Left lung (tissue), 10 donors: ENCODE measurements around the gene ZNF576. TPM values are rescaled to one million over a fixed set of nuclear protein-coding genes. Genes with fewer than 3 reads are reported as not detected.

ENCODE experiments used
- ATAC-seq: fragments of 200-7000 bp; cut with Tn5 transposase; one replicate; pipeline ENCODE4 v1.9.1; 2020; ENCODE audit warnings: moderate library complexity
- DNase-seq, 4 donors: peaks; one replicate each; pipeline ENCODE4 v3.0.0-alpha.2; 2013 to 2020
- H3K27ac ChIP-seq, 2 donors: fragments of 200-600 bp; sonication (generic) in 1 of 2; one replicate each; pipeline versions ENCODE4 v1.5.0 to v1.8.0; 2020 to 2021
- H3K27me3 ChIP-seq, 2 donors: fragments of 200-600 bp; sonication (generic) in 1 of 2; one replicate each; pipeline versions ENCODE4 v1.5.0 to v1.8.0; 2020 to 2021
- H3K36me3 ChIP-seq, 2 donors: fragments of 200-600 bp; sonication (generic) in 1 of 2; one replicate each; pipeline versions ENCODE4 v1.5.0 to v1.8.0; 2020 to 2021
- H3K4me1 ChIP-seq, 2 donors: fragments of 200-600 bp; one replicate each; pipeline ENCODE4 v1.8.0; 2021
- H3K4me3 ChIP-seq, 2 donors: fragments of 200-600 bp; sonication (generic) in 1 of 2; one replicate each; pipeline versions ENCODE4 v1.5.0 to v1.8.0; 2020 to 2021; ENCODE audit warnings: mild to moderate bottlenecking in 1 of 2
- H3K9me3 ChIP-seq, 2 donors: fragments of 200-600 bp; sonication (generic) in 1 of 2; one replicate each; pipeline versions ENCODE4 v1.5.0 to v1.8.0; 2020 to 2021
- CTCF ChIP-seq, 2 donors: fragments of 200-600 bp; sonication (generic) in 1 of 2; IDR thresholded peaks; one replicate each; pipeline versions ENCODE4 v1.5.0 to v1.8.0; 2021; ENCODE audit warnings: antibody characterized with exemption in 2 of 2
- intact Hi-C, 2 donors: fragments of 100-400 bp; cut with DNase I; formaldehyde crosslinking; loops; one replicate each; pipeline versions ENCODE4 v1.11.2 to v1.14.2; 2022
- polyA plus RNA-seq, 6 donors: library from polyadenylated mRNA; unstranded; fragments of 120-200 nt; gene quantifications; one replicate each; pipeline ENCODE4 v1.2.1, GENCODE V29; 2013; ENCODE audit not compliant: insufficient read length in 6 of 6
- total RNA-seq, 2 donors: library from RNA; stranded (reverse); fragmentation: NEBNext Ultra II Directional; extraction: Animal tissue kit (Norgen Biotek cat#: 25700); gene quantifications; one replicate each; pipeline ENCODE4 v1.2.1, GENCODE V29; 2021
- donor health status: DM: no; HTN: yes; CAD: no.
- donor health status: DM: no; HTN: no; CAD: no.

ZNF576 gene
- total and polyA plus RNA-seq, 8 donors: 9.3 to 14.4 (median 11.5) TPM

GRCh38 chr19:43560687-43561086 is 35.7 kb upstream of the ZNF576 start:
- H3K27ac ChIP-seq: no peak overlapping the region
- TF ChIP-seq CTCF (IDR thresholded peaks at IDR 0.05): no peak
- DNase-seq: peak in 1 of 4 donors; percentile 17
- peaks cover 0 to 25% of the 10 kb centered on the region in 2 donors for H3K4me1 ChIP-seq
- H3K36me3 ChIP-seq: peaks cover 0 to 35% of the 10 kb centered on the region in 2 donors
- no peaks in the 10 kb centered on the region for H3K27me3 ChIP-seq
- no peak overlapping the region for H3K4me3 ChIP-seq
- intact Hi-C loops: no loop called here
- no peak for ATAC-seq
- no peaks in the 10 kb centered on the region for H3K9me3 ChIP-seq

DNA sequence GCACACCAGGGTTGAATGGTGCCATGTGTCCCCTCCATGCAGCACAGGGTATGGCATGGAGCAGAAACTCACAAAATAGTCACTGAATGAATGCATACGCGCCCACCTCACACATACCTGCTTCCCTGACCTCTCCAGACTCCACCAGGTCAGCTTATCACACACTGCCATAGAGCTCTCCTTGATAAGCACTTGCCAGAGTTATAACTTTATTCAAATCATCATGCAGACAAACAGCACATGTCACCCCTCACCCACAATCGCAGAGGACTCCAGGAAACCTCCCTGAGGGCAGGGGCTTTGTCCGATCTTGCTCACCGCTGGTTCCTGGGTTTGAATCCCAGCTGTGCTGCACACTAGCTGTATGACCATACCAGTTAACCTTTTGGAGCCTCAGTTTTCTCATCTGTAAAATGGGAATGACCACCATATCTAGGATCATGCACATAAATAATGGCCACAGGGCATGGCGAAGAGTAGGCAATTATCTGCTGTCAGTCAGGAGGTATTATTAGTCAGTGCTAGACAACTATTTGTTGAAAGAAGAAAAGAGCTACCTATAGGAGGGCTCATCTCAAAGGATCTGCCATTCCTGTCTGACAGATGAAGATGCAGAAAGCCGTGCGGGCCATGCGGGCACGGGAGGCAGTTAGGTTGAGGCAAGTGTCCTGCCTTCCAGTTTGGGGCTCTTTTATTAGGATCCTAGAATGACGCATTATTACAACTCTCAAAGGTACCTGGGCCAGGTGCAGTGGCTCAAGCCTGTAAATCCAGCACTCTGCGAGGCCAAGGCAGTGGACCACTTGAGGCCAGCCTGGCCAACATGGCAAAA is 35.0 kb upstream of the ZNF576 start:
- peaks cover 0 to 25% of the 10 kb centered on the region in 2 donors for H3K4me1 ChIP-seq
- H3K4me3 ChIP-seq: no peak overlapping the region
- no peaks in the 10 kb centered on the region for H3K9me3 ChIP-seq
- no peak for TF ChIP-seq CTCF (IDR thresholded peaks at IDR 0.05)
- no peak for ATAC-seq
- H3K36me3 ChIP-seq: peaks cover 0 to 31% of the 10 kb centered on the region in 2 donors
- H3K27me3 ChIP-seq: no peaks in the 10 kb centered on the region
- H3K27ac ChIP-seq: peak overlapping the region in 1 of 2 donors; percentile 89
- intact Hi-C loops: no loop called here
- no peak for DNase-seq

DNA sequence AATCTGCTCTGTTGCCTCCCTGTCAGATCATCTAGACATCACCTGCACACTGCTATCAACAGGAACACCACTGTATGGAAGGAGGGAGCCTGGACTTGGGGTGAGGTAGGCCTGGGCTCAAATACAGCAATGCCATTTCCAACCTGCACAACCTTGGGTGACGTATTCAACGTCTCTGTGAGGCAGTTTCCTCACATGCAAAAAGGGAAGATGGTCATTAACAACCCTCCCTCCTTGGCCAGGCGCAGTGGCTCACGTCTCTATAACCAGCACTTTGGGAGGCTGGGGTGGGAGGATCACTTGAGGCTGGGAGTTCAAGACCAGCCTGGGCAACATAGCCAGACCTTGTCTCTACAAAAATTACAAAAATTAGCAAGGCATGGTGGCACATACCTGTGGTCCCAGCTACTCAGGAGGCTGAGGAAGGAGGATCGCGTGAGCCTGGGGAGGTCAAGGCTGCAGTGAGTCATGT is 34.1 kb upstream of the ZNF576 start:
- Histone ChIP-seq H3K4me3 (no peak overlapping the region), H3K36me3 (peaks cover 0 to 30% of the 10 kb centered on the region in 2 donors), H3K27ac (peak overlapping the region; percentile 21 to 89), H3K27me3 (no peaks in the 10 kb centered on the region), H3K9me3 (no peaks in the 10 kb centered on the region), H3K4me1 (peaks cover 0 to 25% of the 10 kb centered on the region in 2 donors)
- intact Hi-C loops: no loop called here
- ATAC-seq (no peak), DNase-seq (no peak)
- no peak for TF ChIP-seq CTCF (IDR thresholded peaks at IDR 0.05)

GRCh38 chr19:43562698-43563241 is 33.6 kb upstream of the ZNF576 start:
- no peak for TF ChIP-seq CTCF (IDR thresholded peaks at IDR 0.05)
- DNase-seq (peak in 3 of 4 donors; percentile 40 to 89 (median 87)), ATAC-seq (peak; percentile 81)
- H3K4me3 ChIP-seq: no peak overlapping the region
- no peaks in the 10 kb centered on the region for H3K9me3 ChIP-seq
- intact Hi-C loops: no loop called here
- peak overlapping the region; percentile 65 to 89 for H3K27ac ChIP-seq
- H3K4me1 ChIP-seq: peaks cover 0 to 25% of the 10 kb centered on the region in 2 donors
- H3K36me3 ChIP-seq: peaks cover 0 to 30% of the 10 kb centered on the region in 2 donors
- no peaks in the 10 kb centered on the region for H3K27me3 ChIP-seq

DNA sequence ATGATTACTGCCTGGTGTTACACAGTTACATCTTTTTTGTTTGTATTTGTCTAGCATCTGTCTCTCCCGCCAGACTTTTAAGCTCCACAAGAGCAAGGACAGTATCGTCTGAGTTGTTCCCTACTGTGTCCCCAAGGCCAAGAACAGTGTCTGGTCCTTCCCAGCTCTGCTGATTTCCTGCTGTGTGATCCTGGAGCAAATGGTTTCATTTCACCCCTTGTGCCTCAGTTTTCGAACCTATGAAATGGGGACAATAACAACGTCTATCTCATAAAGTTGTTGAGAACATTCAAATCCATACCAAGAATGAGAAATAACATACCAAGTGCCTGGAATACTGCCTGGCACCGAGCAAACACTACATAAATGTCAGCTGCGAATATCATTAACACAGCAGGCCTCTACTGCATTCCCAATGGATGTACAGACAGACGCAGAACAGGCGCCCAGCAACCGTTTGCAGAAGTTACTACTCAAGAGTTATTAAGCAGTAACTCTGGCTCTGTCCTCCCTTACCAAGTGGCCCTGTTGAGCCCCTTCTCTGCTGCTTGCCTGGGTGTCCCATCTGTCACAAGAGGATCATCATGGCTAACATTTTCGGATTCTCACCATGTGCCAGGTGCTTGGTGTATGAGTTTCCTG is 32.5 kb upstream of the ZNF576 start:
- Histone ChIP-seq H3K27me3 (no peaks in the 10 kb centered on the region), H3K27ac (peak overlapping the region in 1 of 2 donors; percentile 89), H3K9me3 (no peaks in the 10 kb centered on the region), H3K4me1 (peaks cover 0 to 25% of the 10 kb centered on the region in 2 donors), H3K4me3 (no peak overlapping the region), H3K36me3 (peaks cover 0 to 25% of the 10 kb centered on the region in 2 donors)
- intact Hi-C loops: no loop called here
- no peak for DNase-seq
- ATAC-seq: no peak
- no peak for TF ChIP-seq CTCF (IDR thresholded peaks at IDR 0.05)
